RCC 7860 (cell line): Measurements from ENCODE around the gene ATG101.
A peak's percentile ranks its signal among the peaks of the same experiment; 100 is the strongest.

Source experiments
- DNase-seq: peaks from one replicate; pipeline ENCODE4 v3.0.0-alpha.2; 2015; ENCODE audit warnings: low spot score
- FAIRE-seq: peaks from 2 replicates; lab custom pipeline; 2012; peaks lifted over from hg19 to GRCh38; lab: Jason Lieb, UNC

Gene ATG101

GRCh38 chr12:52041695-52042123 lies 28.1 kb upstream of the ATG101 start:
- FAIRE-seq (no peak), DNase-seq (no peak)

GRCh38 chr12:52042706-52043385 lies 26.9 kb upstream of the ATG101 start:
- FAIRE-seq (no peak), DNase-seq (no peak)

- FAIRE-seq: no peak
- no peak for DNase-seq
These were observed 26.2 kb upstream of the ATG101 start for GRCh38 chr12:52043386-52044212.

- no peak for FAIRE-seq
- no peak for DNase-seq
These were observed 25.3 kb upstream of the ATG101 start for GRCh38 chr12:52044292-52044983.

- DNase-seq (no peak), FAIRE-seq (no peak)
These were observed 24.0 kb upstream of the ATG101 start for GRCh38 chr12:52045794-52046199.

GRCh38 chr12:52046859-52047258 lies 22.9 kb upstream of the ATG101 start:
- DNase-seq: no peak
- FAIRE-seq: no peak

GRCh38 chr12:52049286-52049685 lies 20.5 kb upstream of the ATG101 start:
- DNase-seq: no peak
- FAIRE-seq: no peak

- no peak for DNase-seq
- FAIRE-seq: no peak
These were observed 20.1 kb upstream of the ATG101 start for GRCh38 chr12:52049688-52050087.

- FAIRE-seq (no peak), DNase-seq (no peak)
These were observed 19.5 kb upstream of the ATG101 start for GRCh38 chr12:52050116-52050757.

- DNase-seq: peak; percentile 22
- FAIRE-seq: no peak
These were observed 18.8 kb upstream of the ATG101 start, which contains the start of gene NR4A1 for GRCh38 chr12:52050758-52051541. TSS of gene NR4A1 (plus strand) at chr12:52051442. CDS start at chr12:52054329, 2,887 bp downstream.

- DNase-seq: no peak
These were observed 17.2 kb upstream of the ATG101 start for GRCh38 chr12:52052468-52053186.

GRCh38 chr12:52053536-52054209 lies 16.1 kb upstream of the ATG101 start:
- DNase-seq: no peak
- no peak for FAIRE-seq

More at GRCh38 chr12:52052468-52053186, 17.2 kb upstream of the ATG101 start:
- no peak for FAIRE-seq

- FAIRE-seq (no peak), DNase-seq (no peak)
These were observed 15.4 kb upstream of the ATG101 start for GRCh38 chr12:52054231-52054832.

- no peak for FAIRE-seq
- no peak for DNase-seq
These were observed 14.7 kb upstream of the ATG101 start for GRCh38 chr12:52054833-52055730.

GRCh38 chr12:52055731-52056711 lies 13.8 kb upstream of the ATG101 start:
- DNase-seq: no peak
- no peak for FAIRE-seq
